SU-DHL-6 (cell line): ENCODE measurements around the gene SMAD3.

Experiments used
- H2AFZ ChIP-seq: fragments of 200-600 bp; sonication (generic); 2 replicates; pipeline ENCODE4 v1.6.1; 2014; ENCODE audit warnings: low read depth, mild to moderate bottlenecking, moderate library complexity, mixed read lengths, antibody characterized with exemption, low read length; ENCODE audit not compliant: severe bottlenecking
- H3F3A ChIP-seq: fragments of 200-600 bp; shearing (Covaris generic); 2 replicates; pipeline ENCODE4 v1.6.0; 2016; ENCODE audit warnings: antibody characterized with exemption, mild to moderate bottlenecking; ENCODE audit not compliant: insufficient read depth
- H3K27ac ChIP-seq: fragments of 200-600 bp; sonication (generic); 2 replicates; pipeline ENCODE4 v1.5.1; 2016; ENCODE audit warnings: low read depth, mild to moderate bottlenecking, low read length, moderate library complexity, mixed read lengths
- H3K27me3 ChIP-seq: fragments of 200-600 bp; sonication (generic), shearing (Covaris generic); 2 replicates; pipeline ENCODE4 v1.6.0; 2014; ENCODE audit warnings: mild to moderate bottlenecking, low read length
- H3K36me3 ChIP-seq: fragments of 200-600 bp; sonication (generic); 2 replicates; pipeline ENCODE4 v1.6.1; 2014; ENCODE audit warnings: mild to moderate bottlenecking, low read length, mixed read lengths
- H3K4me2 ChIP-seq: fragments of 300-600, 200-600 bp; shearing (Covaris generic), sonication (generic); 2 replicates; pipeline ENCODE4 v1.6.0; 2014; ENCODE audit warnings: low read length, low read depth, mild to moderate bottlenecking; ENCODE audit not compliant: poor library complexity, severe bottlenecking
- H3K4me3 ChIP-seq: fragments of 200-600 bp; sonication (generic); 2 replicates; pipeline ENCODE4 v1.5.1; 2014; ENCODE audit warnings: antibody characterized with exemption, low read length, mild to moderate bottlenecking, mixed read lengths; ENCODE audit not compliant: insufficient read depth, poor library complexity, severe bottlenecking
- H3K79me2 ChIP-seq: fragments of 200-600 bp; sonication (generic); 2 replicates; pipeline ENCODE4 v1.6.1; 2014; ENCODE audit warnings: mild to moderate bottlenecking, low read length, moderate library complexity; ENCODE audit not compliant: insufficient read depth
- H3K9ac ChIP-seq: fragments of 200-600 bp; sonication (generic); 2 replicates; pipeline ENCODE4 v1.7.0; 2014; ENCODE audit warnings: mild to moderate bottlenecking, low read length
- H3K9me2 ChIP-seq: fragments of 200-600 bp; sonication (generic); replicated peaks from 2 replicates; pipeline ENCODE4 v1.6.1; 2014; ENCODE audit warnings: low read length; ENCODE audit not compliant: insufficient read depth
- H3K9me3 ChIP-seq: fragments of 200-600 bp; sonication (generic); 2 replicates; pipeline ENCODE4 v1.6.1; 2014; ENCODE audit warnings: low read length, mixed read lengths; ENCODE audit not compliant: insufficient read depth
- H4K20me1 ChIP-seq: fragments of 200-600 bp; sonication (generic); 2 replicates; pipeline ENCODE4 v1.6.1; 2014; ENCODE audit warnings: low read depth, mild to moderate bottlenecking, antibody characterized with exemption, low read length, moderate library complexity, mixed read lengths
- CTCF ChIP-seq: fragments of 200-600 bp; sonication (generic); IDR thresholded peaks from one replicate; pipeline ENCODE4 v1.5.1; 2017; ENCODE audit warnings: antibody characterized with exemption, mild to moderate bottlenecking, low read length, moderate library complexity; ENCODE audit not compliant: insufficient read depth, poor library complexity, severe bottlenecking
- EZH2phosphoT487 ChIP-seq: fragments of 200-600 bp; sonication (generic), shearing (Covaris generic); conservative IDR thresholded peaks from 2 replicates; pipeline ENCODE4 v1.6.1; 2018; ENCODE audit warnings: mild to moderate bottlenecking, antibody characterized with exemption, low read length, moderate library complexity, mixed read lengths

Gene SMAD3

GRCh38 chr15:67130166-67130565 is 64.8 kb downstream of the SMAD3 start:
- Histone ChIP-seq H3K4me3 (no peak overlapping the region), H3K9me3 (no peaks in the 10 kb centered on the region), H3K9ac (no peak overlapping the region), H3F3A (no peaks in the 10 kb centered on the region), H3K27me3 (no peaks in the 10 kb centered on the region), H3K9me2 (no peaks in the 10 kb centered on the region), H4K20me1 (no peaks in the 10 kb centered on the region), H3K4me2 (no peak overlapping the region), H3K27ac (no peak overlapping the region), H3K79me2 (peaks cover 18% of the 10 kb centered on the region), H3K36me3 (no peaks in the 10 kb centered on the region), H2AFZ (no peak overlapping the region)
- TF ChIP-seq CTCF (no peak), EZH2phosphoT487 (no peak)

- no peak overlapping the region for H3K9ac ChIP-seq
- no peaks in the 10 kb centered on the region for H3K36me3 ChIP-seq
- H3K27me3 ChIP-seq, result no peaks in the 10 kb centered on the region
- no peak overlapping the region for H3K4me3 ChIP-seq
- H3K4me2 ChIP-seq, result no peak overlapping the region
- no peaks in the 10 kb centered on the region for H3K9me2 ChIP-seq
- H2AFZ ChIP-seq, result no peak overlapping the region
- TF ChIP-seq CTCF (no peak), EZH2phosphoT487 (no peak)
- H4K20me1 ChIP-seq, result no peaks in the 10 kb centered on the region
- peaks cover 22% of the 10 kb centered on the region for H3K79me2 ChIP-seq
- H3F3A ChIP-seq, result no peaks in the 10 kb centered on the region
- no peaks in the 10 kb centered on the region for H3K9me3 ChIP-seq
- no peak overlapping the region for H3K27ac ChIP-seq
These were observed 65.5 kb downstream of the SMAD3 start for GRCh38 chr15:67130673-67131601.

- TF ChIP-seq CTCF, result no peak
- no peak for TF ChIP-seq EZH2phosphoT487
- no peak overlapping the region for H3K9ac ChIP-seq
- H3K4me3 ChIP-seq, result no peak overlapping the region
- no peak overlapping the region for H3K27ac ChIP-seq
- no peaks in the 10 kb centered on the region for H3F3A ChIP-seq
- H3K4me2 ChIP-seq, result no peak overlapping the region
- H3K79me2 ChIP-seq, result peaks cover 30% of the 10 kb centered on the region
- H3K36me3 ChIP-seq, result no peaks in the 10 kb centered on the region
- no peaks in the 10 kb centered on the region for H3K27me3 ChIP-seq
- H3K9me2 ChIP-seq, result no peaks in the 10 kb centered on the region
- H4K20me1 ChIP-seq, result no peaks in the 10 kb centered on the region
- no peaks in the 10 kb centered on the region for H3K9me3 ChIP-seq
- no peak overlapping the region for H2AFZ ChIP-seq
These were observed 66.9 kb downstream of the SMAD3 start for GRCh38 chr15:67132276-67132675.
